H1 (cell line): ENCODE measurements around the gene NCF4. TPM values are rescaled to one million over a fixed set of nuclear protein-coding genes. Genes with fewer than 3 reads are reported as not detected.

Experiments used
- EZH2 ChIP-seq: fragments of 200-600 bp; sonication (generic); IDR thresholded peaks from 2 replicates; pipeline ENCODE4 v1.7.1; 2012; ENCODE audit warnings: low read depth, mild to moderate bottlenecking, moderate library complexity, low read length, inconsistent platforms; ENCODE audit not compliant: severe bottlenecking
- polyA plus RNA-seq, 7 experiments: library from polyadenylated mRNA; depleted of rRNA in 3 of 7; stranded (reverse) in 5 of 7; unstranded in 2 of 7; fragments of >200 nt in 5 of 7; fragments of 200-250 nt in 2 of 7; gene quantifications; 1 replicate in 5 of 7; 2 replicates in 1 of 7; 4 replicates in 1 of 7; pipeline versions ENCODE4 v1.2.1 to v1.2.3, GENCODE V29; 2011 to 2013; ENCODE audit warnings: missing spikeins in 2 of 7, mixed read lengths in 2 of 7
- total RNA-seq: library from RNA; stranded (reverse); fragmentation: NEBNext Ultra II Directional; extraction: Animal tissue kit (Norgen Biotek cat#: 25700); gene quantifications from 2 replicates; pipeline ENCODE4 v1.2.1, GENCODE V29; 2021

Gene NCF4
- total and polyA plus RNA-seq, 2 of the 8 experiments (the other 6 are each of a cell fraction or from before 2014, with no cell fraction given), result 0.20 TPM; not detected in 1

DNA sequence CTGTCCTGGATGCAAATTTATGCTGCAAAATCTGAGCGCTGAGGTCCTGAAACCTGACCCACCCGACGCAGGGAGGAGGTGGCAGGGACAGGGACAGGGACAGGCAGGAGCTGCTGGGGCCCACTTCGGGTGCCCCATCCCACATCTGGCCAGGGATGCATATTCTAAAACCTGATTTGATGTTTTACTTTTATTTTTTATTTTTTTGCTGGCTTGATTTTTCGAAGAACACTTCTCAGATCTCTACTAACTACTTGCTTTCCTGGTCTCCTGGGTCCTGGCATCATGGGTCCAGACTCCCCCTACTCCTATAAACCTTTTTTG, 43.3 kb upstream of the NCF4 start (continued):
- TF ChIP-seq EZH2, result no peak
